Gastroesophageal sphincter (tissue), 3 donors: Measurements from ENCODE around the gene SH3BP5.

Experiments
- EP300 ChIP-seq: sonication (generic); formaldehyde crosslinking; IDR thresholded peaks from one replicate; pipeline ENCODE4 v1.6.1; 2017; ENCODE audit warnings: antibody characterized with exemption, mild to moderate bottlenecking
- POLR2A ChIP-seq, 2 donors: fragments of 450-650 bp; IDR thresholded peaks; one replicate each; pipeline ENCODE4 v1.6.1; 2017; ENCODE audit warnings: antibody characterized with exemption in 2 of 2, mild to moderate bottlenecking in 2 of 2, moderate library complexity in 1 of 2
- POLR2AphosphoS5 ChIP-seq: sonication (generic); formaldehyde crosslinking; IDR thresholded peaks from one replicate; pipeline ENCODE4 v1.6.1; 2017; ENCODE audit warnings: antibody characterized with exemption
- TF ChIP-seq, protein P1 (sequence below), 4 experiments: fragments of 200-600 bp in 2 of 4; fragments of 450-650 bp in 2 of 4; sonication (generic) in 1 of 4; IDR thresholded peaks; one replicate each; pipeline ENCODE4 v1.5.1; 2017 to 2019; ENCODE audit warnings: antibody characterized with exemption in 4 of 4, mild to moderate bottlenecking in 2 of 4, moderate library complexity in 2 of 4

DNA sequence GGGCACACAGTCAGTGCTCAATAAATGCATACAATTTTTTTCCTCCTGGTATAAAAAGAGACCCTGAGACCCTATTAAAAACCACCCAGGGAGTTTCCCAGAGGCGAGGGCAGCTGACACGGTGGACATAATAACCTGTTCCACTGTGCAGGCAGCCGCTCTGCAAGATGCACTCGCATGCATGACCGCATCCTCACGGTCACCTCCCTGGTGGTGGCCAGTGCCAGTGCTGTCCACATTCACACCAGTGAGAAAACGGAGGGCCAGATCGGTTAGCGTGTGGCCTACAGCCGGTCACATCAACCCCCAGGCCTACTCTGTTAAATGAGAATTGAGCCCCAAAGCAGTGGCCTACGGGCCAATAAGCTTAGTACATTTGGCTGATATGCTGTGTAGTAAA is 24.8 kb downstream of the SH3BP5 start:
- no peak for TF ChIP-seq POLR2A (IDR thresholded peaks at IDR 0.05)
- no peak for TF ChIP-seq POLR2AphosphoS5
- TF ChIP-seq, protein P1, sequence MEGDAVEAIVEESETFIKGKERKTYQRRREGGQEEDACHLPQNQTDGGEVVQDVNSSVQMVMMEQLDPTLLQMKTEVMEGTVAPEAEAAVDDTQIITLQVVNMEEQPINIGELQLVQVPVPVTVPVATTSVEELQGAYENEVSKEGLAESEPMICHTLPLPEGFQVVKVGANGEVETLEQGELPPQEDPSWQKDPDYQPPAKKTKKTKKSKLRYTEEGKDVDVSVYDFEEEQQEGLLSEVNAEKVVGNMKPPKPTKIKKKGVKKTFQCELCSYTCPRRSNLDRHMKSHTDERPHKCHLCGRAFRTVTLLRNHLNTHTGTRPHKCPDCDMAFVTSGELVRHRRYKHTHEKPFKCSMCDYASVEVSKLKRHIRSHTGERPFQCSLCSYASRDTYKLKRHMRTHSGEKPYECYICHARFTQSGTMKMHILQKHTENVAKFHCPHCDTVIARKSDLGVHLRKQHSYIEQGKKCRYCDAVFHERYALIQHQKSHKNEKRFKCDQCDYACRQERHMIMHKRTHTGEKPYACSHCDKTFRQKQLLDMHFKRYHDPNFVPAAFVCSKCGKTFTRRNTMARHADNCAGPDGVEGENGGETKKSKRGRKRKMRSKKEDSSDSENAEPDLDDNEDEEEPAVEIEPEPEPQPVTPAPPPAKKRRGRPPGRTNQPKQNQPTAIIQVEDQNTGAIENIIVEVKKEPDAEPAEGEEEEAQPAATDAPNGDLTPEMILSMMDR (IDR thresholded peaks at IDR 0.05): no peak
- no peak for TF ChIP-seq EP300
